ES-I3 (cell line): ENCODE measurements around the gene YES1.
"Not testable (repeated sequence)": the region's sequence is repeated elsewhere in the genome, so short reads cannot be mapped to it uniquely, and the experiment has no call there.

ENCODE experiments used
- H3K36me3 ChIP-seq: 2 replicates; pipeline ENCODE4 v1.6.1; 2013; ENCODE audit warnings: mild to moderate bottlenecking, low read length, control low read depth, moderate library complexity; ENCODE audit not compliant: insufficient read depth
- H3K4me1 ChIP-seq: 2 replicates; pipeline ENCODE4 v1.6.1; 2013; ENCODE audit warnings: mild to moderate bottlenecking, control low read depth, low read length; ENCODE audit not compliant: insufficient read depth
- H3K9ac ChIP-seq: 2 replicates; pipeline ENCODE4 v1.6.1; 2013; ENCODE audit warnings: low read depth, mild to moderate bottlenecking, low read length, moderate library complexity
- H3K9me3 ChIP-seq: 2 replicates; pipeline ENCODE4 v1.6.1; 2013; ENCODE audit warnings: mild to moderate bottlenecking, low read length, moderate library complexity; ENCODE audit not compliant: control insufficient read depth, insufficient read depth

Gene YES1

DNA sequence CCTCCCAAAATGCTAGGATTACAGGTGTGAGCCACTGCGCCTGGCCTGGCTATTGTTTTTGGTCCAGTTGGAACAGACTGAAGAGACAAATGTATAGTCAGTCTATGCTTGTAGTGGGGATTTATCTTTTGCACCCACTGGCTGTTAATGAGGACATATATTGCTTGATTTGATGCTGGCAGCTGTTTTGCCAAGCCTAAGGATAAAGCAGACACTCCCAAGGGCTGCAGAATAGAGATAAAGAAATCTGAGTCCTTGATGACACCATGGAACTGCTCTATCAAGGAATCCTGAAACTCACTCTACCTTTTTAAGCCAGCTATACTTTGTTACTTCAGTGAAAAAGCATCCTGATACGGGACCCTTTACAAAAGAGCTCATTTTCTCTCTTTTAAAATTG is 56.5 kb downstream of the YES1 start:
- H3K9me3 ChIP-seq = no peaks in the 10 kb centered on the region
- no peaks in the 10 kb centered on the region for H3K4me1 ChIP-seq
- H3K9ac ChIP-seq = no peak overlapping the region
- H3K36me3 ChIP-seq = no peaks in the 10 kb centered on the region; the same call in 1 of the 2 replicates

- no peaks in the 10 kb centered on the region for H3K4me1 ChIP-seq
- H3K9ac ChIP-seq = no peak overlapping the region
- H3K9me3 ChIP-seq = no peaks in the 10 kb centered on the region
- H3K36me3 ChIP-seq = no peaks in the 10 kb centered on the region; the same call in 1 of the 2 replicates
These were observed 57.4 kb downstream of the YES1 start for GRCh38 chr18:754656-755055.

- Histone ChIP-seq H3K36me3 (no peaks in the 10 kb centered on the region; the same call in 1 of the 2 replicates), H3K9me3 (no peaks in the 10 kb centered on the region), H3K4me1 (no peaks in the 10 kb centered on the region), H3K9ac (no peak overlapping the region)
These were observed 61.6 kb downstream of the YES1 start for GRCh38 chr18:750456-750855.

DNA sequence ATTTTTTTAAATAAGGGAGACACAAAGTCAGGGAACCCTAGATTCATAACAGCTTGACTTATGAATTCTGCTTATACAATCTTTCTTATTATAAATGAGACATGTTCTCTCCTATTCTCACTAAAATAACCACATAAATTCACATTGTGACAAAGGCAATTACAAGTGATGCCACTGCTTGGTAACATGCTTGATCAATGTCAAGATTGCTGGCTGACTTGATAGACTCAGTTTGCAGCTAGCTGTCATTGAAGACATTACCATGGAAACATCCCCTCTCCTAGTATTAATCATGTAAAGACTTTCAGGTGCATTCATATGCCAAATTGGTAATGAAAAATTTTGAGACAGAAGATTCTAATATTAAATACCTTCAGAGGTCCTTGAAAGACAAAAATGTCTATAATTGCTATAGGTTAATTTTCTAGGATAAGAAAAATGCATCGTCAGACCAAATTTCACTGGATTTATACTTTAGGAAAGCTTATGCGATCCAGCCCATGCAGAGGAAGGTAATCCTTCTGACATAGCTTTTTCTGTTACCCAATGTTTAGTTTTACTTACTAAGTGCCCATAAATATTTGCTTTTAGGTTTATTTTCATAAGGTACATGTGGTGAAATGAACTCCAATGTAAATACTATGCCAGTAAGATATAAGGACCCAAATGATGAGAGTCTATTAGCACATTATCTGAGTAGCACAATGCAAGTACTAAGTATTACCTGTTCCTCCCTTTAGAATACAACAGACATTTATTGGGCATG is 67.0 kb downstream of the YES1 start:
- H3K9me3 ChIP-seq = no peaks in the 10 kb centered on the region
- H3K4me1 ChIP-seq = no peaks in the 10 kb centered on the region
- H3K9ac ChIP-seq = no peak overlapping the region
- H3K36me3 ChIP-seq = peaks cover 13% of the 10 kb centered on the region

DNA sequence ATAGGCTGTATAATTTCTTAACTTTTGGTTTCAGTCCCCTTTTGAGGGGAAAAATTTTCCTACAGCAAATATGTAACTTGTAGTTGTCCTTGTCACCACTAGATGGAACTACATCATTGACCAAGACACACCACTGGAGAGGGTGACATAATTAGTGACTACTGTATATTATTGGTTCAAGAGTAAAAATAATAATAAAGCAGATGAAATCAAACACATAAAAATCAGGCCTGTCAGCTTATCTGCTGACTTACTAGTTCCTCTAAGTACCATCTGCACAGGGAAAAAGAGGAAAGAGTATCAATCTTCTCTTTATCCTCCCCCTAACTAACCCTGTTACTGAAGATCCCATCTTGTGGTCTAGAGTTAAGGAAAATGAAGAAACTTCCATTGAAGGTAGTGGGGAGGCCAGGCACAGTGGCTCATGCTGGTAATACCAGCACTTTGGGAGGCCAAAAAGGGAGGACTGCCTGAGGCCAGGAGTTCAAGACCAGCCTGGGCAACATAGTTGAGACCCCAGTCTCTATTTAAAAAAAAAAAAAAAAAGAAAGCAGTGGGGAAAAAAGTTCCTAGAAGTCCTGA is 70.0 kb downstream of the YES1 start:
- peaks cover 19% of the 10 kb centered on the region for H3K36me3 ChIP-seq
- no peaks in the 10 kb centered on the region for H3K4me1 ChIP-seq
- H3K9me3 ChIP-seq = no peaks in the 10 kb centered on the region
- no peak overlapping the region for H3K9ac ChIP-seq

DNA sequence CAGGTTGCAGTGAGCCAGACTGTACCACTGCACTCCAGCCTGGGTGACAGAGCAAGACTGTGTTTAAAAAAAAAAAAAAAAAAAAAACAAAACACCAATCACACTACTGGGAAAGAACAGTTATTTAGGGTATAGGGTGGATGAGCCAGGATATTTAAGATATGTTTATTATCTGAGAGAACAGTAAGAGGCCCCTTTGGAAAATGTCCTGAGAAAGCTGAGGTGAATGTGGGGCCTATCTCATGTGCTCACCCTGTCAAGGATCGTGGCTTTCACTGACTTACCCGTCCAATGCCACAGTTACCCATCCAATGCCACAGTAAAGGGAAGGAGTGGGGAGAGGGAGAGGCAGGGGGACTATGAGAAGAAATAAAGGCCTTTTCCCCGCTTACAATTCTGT is 79.7 kb downstream of the YES1 start:
- no peak overlapping the region for H3K9ac ChIP-seq
- H3K36me3 ChIP-seq = peaks cover 15% of the 10 kb centered on the region; the same call in 1 of the 2 replicates
- H3K9me3 ChIP-seq = no peaks in the 10 kb centered on the region
- no peaks in the 10 kb centered on the region for H3K4me1 ChIP-seq

- H3K9ac ChIP-seq = no peak overlapping the region
- no peaks in the 10 kb centered on the region for H3K9me3 ChIP-seq
- H3K36me3 ChIP-seq = peaks cover 16% of the 10 kb centered on the region
- H3K4me1 ChIP-seq = no peaks in the 10 kb centered on the region
These were observed 80.9 kb downstream of the YES1 start for GRCh38 chr18:731185-731584.

DNA sequence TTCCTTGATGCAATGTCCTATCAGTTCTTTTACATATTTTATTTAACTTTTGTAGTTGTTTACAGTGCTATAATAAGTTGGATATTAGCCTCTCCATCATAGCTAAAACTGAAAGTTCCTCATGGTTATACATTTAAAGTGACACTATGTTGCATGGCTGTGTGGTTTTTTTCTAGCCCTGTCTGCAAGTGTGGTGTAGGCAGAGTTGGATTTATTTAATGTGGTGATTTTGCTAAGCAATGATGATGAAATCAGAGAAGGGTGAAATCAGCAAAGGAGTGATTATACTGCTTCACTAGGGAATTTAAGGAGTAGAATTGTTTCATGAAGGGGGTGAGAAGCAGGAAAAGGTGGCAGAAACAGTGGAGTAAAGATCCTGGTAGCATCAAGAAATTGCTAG is 81.3 kb downstream of the YES1 start:
- H3K9ac ChIP-seq = no peak overlapping the region
- H3K4me1 ChIP-seq = no peaks in the 10 kb centered on the region
- peaks cover 11% of the 10 kb centered on the region for H3K36me3 ChIP-seq
- H3K9me3 ChIP-seq = no peaks in the 10 kb centered on the region

DNA sequence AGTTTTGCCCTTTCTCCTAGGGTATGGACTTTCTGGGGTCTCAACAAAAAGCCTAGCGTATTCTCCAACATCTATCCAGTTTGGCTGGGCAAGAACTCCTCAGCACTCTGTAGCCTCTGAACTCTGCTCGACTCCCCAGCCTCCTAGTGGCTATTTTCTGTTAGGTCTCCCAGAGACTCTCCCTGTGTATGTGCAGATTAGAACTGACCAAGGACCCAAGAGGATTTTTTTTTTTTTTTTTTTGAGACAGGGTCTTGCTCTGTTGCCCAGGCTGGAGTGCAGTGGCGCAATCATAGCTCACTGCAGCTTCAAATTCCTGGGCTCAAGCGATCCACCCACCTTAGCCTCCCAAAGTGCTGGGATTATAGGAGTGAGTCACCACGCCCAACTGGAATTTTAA is 81.9 kb downstream of the YES1 start:
- not testable (repeated sequence) for H3K9me3 ChIP-seq, H3K36me3 ChIP-seq, H3K4me1 ChIP-seq, H3K9ac ChIP-seq

DNA sequence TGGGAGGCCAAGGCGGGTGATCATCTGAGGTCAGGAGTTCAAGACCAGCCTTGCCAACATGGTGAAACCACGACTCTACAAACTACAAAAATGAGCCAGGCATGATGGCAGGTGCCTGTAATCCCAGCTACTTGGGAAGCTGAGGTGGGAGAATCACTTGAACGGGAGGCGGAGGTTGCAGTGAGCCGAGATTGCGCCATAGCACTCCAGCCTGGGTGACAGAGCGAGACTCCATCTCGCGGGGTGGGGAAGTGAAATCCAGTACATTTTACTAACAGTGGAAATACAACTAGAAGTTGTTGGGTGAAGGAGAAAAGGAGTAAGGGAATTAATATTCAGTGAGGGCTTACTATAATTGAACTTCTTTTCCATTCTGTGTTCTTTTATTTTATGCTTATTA is 86.4 kb downstream of the YES1 start:
- no peaks in the 10 kb centered on the region for H3K4me1 ChIP-seq
- H3K36me3 ChIP-seq = peaks cover 5% of the 10 kb centered on the region
- no peak overlapping the region for H3K9ac ChIP-seq
- no peaks in the 10 kb centered on the region for H3K9me3 ChIP-seq

DNA sequence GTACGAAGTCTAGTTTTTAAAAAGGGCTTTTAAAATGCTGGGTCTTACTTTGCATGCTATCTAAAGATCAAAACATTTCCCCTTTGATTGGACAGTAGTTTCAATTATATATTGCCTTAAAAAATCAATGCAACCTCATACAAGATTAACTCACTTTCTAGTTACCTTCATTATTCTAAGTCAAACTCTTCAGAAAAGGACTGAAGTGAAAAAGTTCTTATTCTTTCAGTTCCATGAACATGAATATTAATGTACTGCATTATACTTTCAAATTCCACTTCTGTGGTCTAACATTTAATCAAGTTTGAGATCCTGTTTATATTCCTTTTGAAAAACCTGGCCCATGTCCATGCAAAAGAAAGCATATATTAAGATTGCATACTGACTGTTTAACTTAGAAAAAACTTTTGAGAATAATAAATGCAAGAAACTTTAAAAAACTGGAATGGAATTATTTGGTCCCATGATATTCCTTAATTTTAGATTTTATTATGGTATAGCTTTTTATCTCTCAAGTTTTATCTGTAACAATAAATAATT is 88.4 kb downstream of the YES1 start:
- H3K9ac ChIP-seq = no peak overlapping the region

GRCh38 chr18:717003-717402 is 95.0 kb downstream of the YES1 start:
- Histone ChIP-seq H3K4me1 (no peaks in the 10 kb centered on the region), H3K9ac (no peak overlapping the region), H3K9me3 (peaks cover 2% of the 10 kb centered on the region; the same call in 1 of the 2 replicates), H3K36me3 (no peaks in the 10 kb centered on the region)

More for the DNA sequence above, 88.4 kb downstream of the YES1 start:
- no peaks in the 10 kb centered on the region for H3K9me3 ChIP-seq
- peaks cover 5% of the 10 kb centered on the region for H3K36me3 ChIP-seq
- H3K4me1 ChIP-seq = no peaks in the 10 kb centered on the region

- no peaks in the 10 kb centered on the region for H3K36me3 ChIP-seq
These were observed 96.4 kb downstream of the YES1 start for GRCh38 chr18:715626-716025.

GRCh38 chr18:713135-713490 is 98.9 kb downstream of the YES1 start:
- Histone ChIP-seq H3K4me1 (no peaks in the 10 kb centered on the region), H3K36me3 (no peaks in the 10 kb centered on the region; the same call in 1 of the 2 replicates), H3K9ac (peak overlapping the region; percentile 39), H3K9me3 (peaks cover 2% of the 10 kb centered on the region; the same call in 1 of the 2 replicates)

More at GRCh38 chr18:715626-716025, 96.4 kb downstream of the YES1 start:
- Histone ChIP-seq H3K9me3 (peaks cover 2% of the 10 kb centered on the region; the same call in 1 of the 2 replicates), H3K9ac (no peak overlapping the region), H3K4me1 (no peaks in the 10 kb centered on the region)
